Natural killer cell (primary cell): ENCODE results near the gene CGNL1. TPM values are rescaled to one million over a fixed set of nuclear protein-coding genes. Genes with fewer than 3 reads are reported as not detected.

ENCODE experiments used
- ATAC-seq, 3 donors: fragments of 150-1000 bp in 2 of 3; fragments of 200-7000 bp in 1 of 3; cut with Tn5 transposase; 1 replicate in 1 of 3; 2 replicates in 2 of 3; pipeline ENCODE4 v1.10.0; 2021; ENCODE audit warnings: mild to moderate bottlenecking in 2 of 3, moderate library complexity in 2 of 3
- DNase-seq, 2 donors: peaks; one replicate each; pipeline versions ENCODE4 v3.0.0 to v3.0.0-alpha.2; 2013 to 2021; ENCODE audit warnings: mixed read lengths in 1 of 2
- H3K27ac ChIP-seq: one replicate; pipeline ENCODE4 v1.5.1; 2013; ENCODE audit warnings: mild to moderate bottlenecking, low read length
- H3K27me3 ChIP-seq: one replicate; pipeline ENCODE4 v1.6.1; 2013; ENCODE audit warnings: low read length; ENCODE audit not compliant: control insufficient read depth, insufficient read depth
- H3K36me3 ChIP-seq: one replicate; pipeline ENCODE4 v1.6.1; 2013; ENCODE audit warnings: low read length; ENCODE audit not compliant: control insufficient read depth, insufficient read depth
- H3K4me1 ChIP-seq: one replicate; pipeline ENCODE4 v1.6.1; 2013; ENCODE audit warnings: low read length; ENCODE audit not compliant: control insufficient read depth, insufficient read depth
- H3K4me3 ChIP-seq: one replicate; pipeline ENCODE4 v1.5.1; 2013; ENCODE audit warnings: low read length
- H3K9me3 ChIP-seq: one replicate; pipeline ENCODE4 v1.6.1; 2013; ENCODE audit warnings: low read length; ENCODE audit not compliant: control insufficient read depth, insufficient read depth
- H3K27ac Mint-ChIP-seq, 2 donors: one replicate each; pipeline ENCODE4 v1.8.0; 2022; ENCODE audit warnings: mild to moderate bottlenecking in 2 of 2, mixed read lengths in 2 of 2, moderate library complexity in 1 of 2
- H3K27me3 Mint-ChIP-seq, 2 donors: one replicate each; pipeline ENCODE4 v1.8.0; 2022; ENCODE audit warnings: low read depth in 2 of 2, mixed read lengths in 2 of 2
- H3K36me3 Mint-ChIP-seq: one replicate; pipeline ENCODE4 v1.8.0; 2022; ENCODE audit warnings: mixed read lengths
- H3K4me1 Mint-ChIP-seq, 2 donors: one replicate each; pipeline ENCODE4 v1.8.0; 2022; ENCODE audit warnings: mixed read lengths in 2 of 2
- H3K4me3 Mint-ChIP-seq: one replicate; pipeline ENCODE4 v1.8.0; 2022; ENCODE audit warnings: mild to moderate bottlenecking, moderate library complexity, mixed read lengths
- H3K9me3 Mint-ChIP-seq, 2 donors: one replicate each; pipeline ENCODE4 v1.8.0; 2022; ENCODE audit warnings: mixed read lengths in 2 of 2
- WGBS: methylation state at CpG from one replicate; pipeline ENCODE4 v1.1.7; 2013; ENCODE audit warnings: missing lambda C conversion rate; ENCODE audit not compliant: insufficient coverage; 5-methylcytosine and 5-hydroxymethylcytosine counted together
- intact Hi-C: fragments of 100-400 bp; cut with micrococcal nuclease; formaldehyde crosslinking; loops from one replicate; pipeline ENCODE4 v1.14.2; 2022
- total RNA-seq, 4 donors: library from RNA; stranded (reverse); fragments of 120-200 nt in 1 of 4; gene quantifications; one replicate each; pipeline versions ENCODE4 v1.2.3 to v1.2.4, GENCODE V29; 2013 to 2022
- TF ChIP-seq, protein P1 (sequence below): fragments of 200-600 bp; IDR thresholded peaks from one replicate; pipeline ENCODE4 v1.8.0; 2022; ENCODE audit warnings: antibody characterized with exemption

CGNL1 gene
- total RNA-seq, 3 donors from 2014 or later (not counting 1 experiment from before 2014, with no cell fraction given), result not detected

DNA sequence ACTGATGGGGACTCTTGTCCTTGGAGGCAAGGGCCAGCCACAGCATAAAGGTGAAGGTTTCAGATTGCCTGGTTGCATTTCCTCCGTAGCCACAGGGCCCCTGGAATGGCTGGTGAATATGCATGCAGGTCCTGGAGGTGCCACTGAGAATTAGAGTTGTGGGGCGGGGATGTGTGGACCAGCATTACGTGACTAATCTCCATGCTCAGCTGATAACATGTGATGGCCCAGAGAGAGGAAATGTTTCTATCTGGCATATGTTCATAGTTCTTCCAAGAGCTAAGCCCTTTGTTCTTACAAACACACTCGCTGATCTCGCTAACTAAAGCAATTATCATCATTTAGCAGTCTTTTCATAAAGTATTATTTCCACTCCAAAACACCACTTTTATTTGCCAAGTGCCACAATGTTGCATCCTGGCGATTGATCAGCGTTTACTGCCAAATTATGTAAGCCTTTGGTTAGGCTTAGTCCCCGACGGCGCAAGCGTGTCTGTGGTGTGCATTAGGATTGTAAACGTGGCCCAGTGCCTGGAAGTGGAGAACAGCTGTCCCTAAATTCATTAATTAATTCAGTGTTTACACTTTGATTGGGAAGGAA lies 55.9 kb downstream of the CGNL1 start:
- Histone ChIP-seq H3K9me3 (no peaks in the 10 kb centered on the region), H3K4me1 (no peaks in the 10 kb centered on the region), H3K4me3 (no peak overlapping the region), H3K27ac (no peak overlapping the region), H3K27me3 (peaks cover 6% of the 10 kb centered on the region), H3K36me3 (no peaks in the 10 kb centered on the region)
- H3K4me3 Mint-ChIP-seq, result no peak overlapping the region
- H3K4me1 Mint-ChIP-seq, result no peaks in the 10 kb centered on the region
- H3K36me3 Mint-ChIP-seq, result no peaks in the 10 kb centered on the region
- intact Hi-C loops, result no loop called here
- ATAC-seq (no peak), DNase-seq (no peak)
- TF ChIP-seq, protein P1, sequence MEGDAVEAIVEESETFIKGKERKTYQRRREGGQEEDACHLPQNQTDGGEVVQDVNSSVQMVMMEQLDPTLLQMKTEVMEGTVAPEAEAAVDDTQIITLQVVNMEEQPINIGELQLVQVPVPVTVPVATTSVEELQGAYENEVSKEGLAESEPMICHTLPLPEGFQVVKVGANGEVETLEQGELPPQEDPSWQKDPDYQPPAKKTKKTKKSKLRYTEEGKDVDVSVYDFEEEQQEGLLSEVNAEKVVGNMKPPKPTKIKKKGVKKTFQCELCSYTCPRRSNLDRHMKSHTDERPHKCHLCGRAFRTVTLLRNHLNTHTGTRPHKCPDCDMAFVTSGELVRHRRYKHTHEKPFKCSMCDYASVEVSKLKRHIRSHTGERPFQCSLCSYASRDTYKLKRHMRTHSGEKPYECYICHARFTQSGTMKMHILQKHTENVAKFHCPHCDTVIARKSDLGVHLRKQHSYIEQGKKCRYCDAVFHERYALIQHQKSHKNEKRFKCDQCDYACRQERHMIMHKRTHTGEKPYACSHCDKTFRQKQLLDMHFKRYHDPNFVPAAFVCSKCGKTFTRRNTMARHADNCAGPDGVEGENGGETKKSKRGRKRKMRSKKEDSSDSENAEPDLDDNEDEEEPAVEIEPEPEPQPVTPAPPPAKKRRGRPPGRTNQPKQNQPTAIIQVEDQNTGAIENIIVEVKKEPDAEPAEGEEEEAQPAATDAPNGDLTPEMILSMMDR, result no peak
- no peak overlapping the region for H3K27ac Mint-ChIP-seq
- H3K27me3 Mint-ChIP-seq, result peaks cover 10 to 45% of the 10 kb centered on the region in 2 donors
- WGBS, result 89% methylated on average over 12 of the region's 12 CpGs
- H3K9me3 Mint-ChIP-seq, result no peaks in the 10 kb centered on the region

DNA sequence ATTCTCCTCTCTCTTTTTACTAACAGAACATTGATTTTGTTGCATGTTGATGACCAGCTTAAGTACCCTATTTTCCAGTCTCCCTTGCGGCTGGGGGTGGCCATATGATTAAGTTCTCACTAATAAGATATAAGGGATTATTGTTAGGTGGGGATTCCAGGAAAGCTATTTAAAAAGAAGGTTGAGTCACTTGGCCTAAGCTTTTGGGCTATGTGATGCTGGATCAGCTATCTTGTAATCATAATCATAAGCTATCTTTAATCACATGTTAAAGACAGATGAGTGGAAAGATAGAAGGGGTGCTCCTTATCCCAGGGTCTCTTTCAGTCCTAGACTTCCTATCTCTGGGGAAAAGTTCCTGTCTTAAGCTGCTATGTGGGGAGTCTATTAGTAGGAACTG lies 59.9 kb downstream of the CGNL1 start:
- Mint-ChIP-seq H3K27me3 (peaks cover 3 to 36% of the 10 kb centered on the region in 2 donors), H3K27ac (no peak overlapping the region), H3K4me1 (no peaks in the 10 kb centered on the region), H3K9me3 (no peaks in the 10 kb centered on the region), H3K4me3 (no peak overlapping the region), H3K36me3 (no peaks in the 10 kb centered on the region)
- TF ChIP-seq, protein P1, result no peak
- Histone ChIP-seq H3K4me1 (no peaks in the 10 kb centered on the region), H3K9me3 (no peaks in the 10 kb centered on the region), H3K4me3 (no peak overlapping the region), H3K27ac (no peak overlapping the region), H3K27me3 (peaks cover 6% of the 10 kb centered on the region), H3K36me3 (no peaks in the 10 kb centered on the region)
- 100% methylated on average over 1 of the region's 1 CpG for WGBS
- ATAC-seq (no peak), DNase-seq (no peak)
- intact Hi-C loops, result no loop called here

DNA sequence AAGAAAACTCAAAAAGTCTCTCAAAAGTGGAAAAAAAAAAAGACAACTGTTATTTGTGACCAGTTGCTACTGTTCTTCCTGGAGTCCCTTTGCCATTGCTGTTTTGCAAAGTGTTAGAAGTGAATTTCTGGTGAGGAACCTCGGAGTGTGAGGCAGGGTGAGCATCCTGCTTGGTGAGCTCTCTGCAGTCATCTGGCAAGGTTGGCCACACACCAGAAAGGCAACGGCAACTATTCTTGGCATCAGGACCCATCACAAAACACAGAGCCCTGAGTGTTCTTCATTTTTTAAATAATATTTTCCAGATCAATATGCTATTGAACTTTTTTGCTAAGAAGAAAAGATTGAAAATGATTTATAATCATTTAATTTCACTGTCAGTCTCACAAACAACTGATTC lies 60.7 kb downstream of the CGNL1 start:
- TF ChIP-seq, protein P1, result no peak
- H3K4me1 ChIP-seq, result no peaks in the 10 kb centered on the region
- DNase-seq (no peak), ATAC-seq (no peak)
- peaks cover 3 to 36% of the 10 kb centered on the region in 2 donors for H3K27me3 Mint-ChIP-seq
- no peak overlapping the region for H3K4me3 ChIP-seq
- no peak overlapping the region for H3K4me3 Mint-ChIP-seq
- H3K9me3 ChIP-seq, result no peaks in the 10 kb centered on the region
- WGBS, result 82% methylated on average over 2 of the region's 2 CpGs
- no peaks in the 10 kb centered on the region for H3K9me3 Mint-ChIP-seq
- no peak overlapping the region for H3K27ac Mint-ChIP-seq
- H3K36me3 Mint-ChIP-seq, result no peaks in the 10 kb centered on the region
- no peaks in the 10 kb centered on the region for H3K4me1 Mint-ChIP-seq
- intact Hi-C loops, result no loop called here
- no peaks in the 10 kb centered on the region for H3K36me3 ChIP-seq
- H3K27ac ChIP-seq, result no peak overlapping the region
- peaks cover 6% of the 10 kb centered on the region for H3K27me3 ChIP-seq

DNA sequence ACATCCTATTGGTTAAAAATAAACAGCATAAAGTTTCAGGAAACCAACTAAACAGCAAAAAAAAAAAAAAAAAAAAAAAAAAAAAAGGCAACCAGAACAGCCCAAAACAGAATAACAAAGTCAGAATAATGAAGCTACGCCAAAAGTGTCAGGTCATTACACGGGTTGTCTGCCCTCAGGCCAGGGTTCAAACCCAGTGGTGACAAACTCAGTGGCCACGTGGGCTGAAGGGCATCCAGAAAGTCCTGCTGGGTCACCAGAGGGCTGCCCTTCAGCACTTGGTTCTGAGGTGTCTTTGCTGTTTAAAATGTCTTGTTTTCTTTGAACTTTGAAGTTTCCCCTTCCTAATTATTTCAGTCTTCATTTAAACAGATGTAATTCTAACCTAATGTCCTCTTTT lies 61.3 kb downstream of the CGNL1 start:
- Histone ChIP-seq H3K4me3 (no peak overlapping the region), H3K36me3 (no peaks in the 10 kb centered on the region), H3K27ac (no peak overlapping the region), H3K9me3 (no peaks in the 10 kb centered on the region), H3K4me1 (no peaks in the 10 kb centered on the region), H3K27me3 (peaks cover 6% of the 10 kb centered on the region)
- H3K4me3 Mint-ChIP-seq, result no peak overlapping the region
- WGBS, result 78% methylated on average over 3 of the region's 3 CpGs
- H3K27ac Mint-ChIP-seq, result no peak overlapping the region
- H3K36me3 Mint-ChIP-seq, result no peaks in the 10 kb centered on the region
- intact Hi-C loops, result no loop called here
- no peak for DNase-seq
- TF ChIP-seq, protein P1, result no peak
- ATAC-seq, result no peak
- H3K9me3 Mint-ChIP-seq, result no peaks in the 10 kb centered on the region
- H3K27me3 Mint-ChIP-seq, result peaks cover 3 to 36% of the 10 kb centered on the region in 2 donors
- no peaks in the 10 kb centered on the region for H3K4me1 Mint-ChIP-seq
